IMR-90 (cell line): ENCODE data around the gene THAP10. TPM values are rescaled to one million over a fixed set of nuclear protein-coding genes. Genes with fewer than 3 reads are reported as not detected.

Experiments used
- ATAC-seq: fragments of 200-7000 bp; cut with Tn5 transposase; 2 replicates; pipeline ENCODE4 v1.9.1; 2020; ENCODE audit warnings: low read depth, mild to moderate bottlenecking, moderate library complexity
- BruUV-seq: library from RNA; stranded (reverse); fragments of 400-500 nt; replicated peaks from 2 replicates; lab custom pipeline; 2021; lab: Mats Ljungman, UMichigan
- CTCF ChIA-PET: fragments of 300-600 bp; formaldehyde crosslinking; extraction: SDS; loops from one replicate; lab custom pipeline; 2021; ENCODE audit warnings: antibody characterized with exemption; lab: Yijun Ruan, JAX
- POLR2A ChIA-PET: fragments of 300-600 bp; sonication (Branson Sonifier 250); formaldehyde crosslinking; loops from one replicate; lab custom pipeline; 2022; ENCODE audit warnings: antibody characterized with exemption; ENCODE audit not compliant: unreplicated experiment; lab: Charles Lee
- DNase-seq: peaks from one replicate; pipeline ENCODE4 v3.0.0; 2013
- H2AFZ ChIP-seq: replicated peaks from 2 replicates; pipeline ENCODE3; 2013; ENCODE audit warnings: low read length, mild to moderate bottlenecking; ENCODE audit not compliant: poor library complexity
- H2AK5ac ChIP-seq: 2 replicates; pipeline ENCODE4 v1.6.1; 2013; ENCODE audit warnings: low read depth, low read length, inconsistent platforms
- H2AK9ac ChIP-seq: replicated peaks from 2 replicates; pipeline ENCODE3; 2013; ENCODE audit warnings: mild to moderate bottlenecking, low read depth, low read length, moderate library complexity; ENCODE audit not compliant: poor library complexity
- H2BK120ac ChIP-seq: 2 replicates; pipeline ENCODE4 v1.6.1; 2013; ENCODE audit warnings: low read depth, low read length, inconsistent platforms
- H2BK15ac ChIP-seq: 3 replicates; pipeline ENCODE4 v1.6.1; 2013; ENCODE audit warnings: low read depth, low read length, inconsistent platforms
- H2BK20ac ChIP-seq: 2 replicates; pipeline ENCODE4 v1.6.1; 2013; ENCODE audit warnings: low read depth, mild to moderate bottlenecking, inconsistent platforms, low read length, moderate library complexity
- H2BK5ac ChIP-seq: 2 replicates; pipeline ENCODE4 v1.6.1; 2013; ENCODE audit warnings: mild to moderate bottlenecking, low read depth, low read length, inconsistent platforms; ENCODE audit not compliant: poor library complexity, severe bottlenecking
- H3K14ac ChIP-seq: replicated peaks from 2 replicates; pipeline ENCODE4 v1.6.1; 2013; ENCODE audit warnings: low read depth, low read length, inconsistent platforms
- H3K18ac ChIP-seq: 2 replicates; pipeline ENCODE4 v1.6.1; 2013; ENCODE audit warnings: low read depth, low read length, control low read depth
- H3K23ac ChIP-seq: 2 replicates; pipeline ENCODE4 v1.6.1; 2013; ENCODE audit warnings: low read depth, low read length, inconsistent platforms
- H3K27ac ChIP-seq: 2 replicates; pipeline ENCODE4 v1.5.1; 2013; ENCODE audit warnings: mild to moderate bottlenecking, control low read depth, low read length; ENCODE audit not compliant: insufficient read depth
- H3K27me3 ChIP-seq: 2 replicates; pipeline ENCODE4 v1.6.1; 2013; ENCODE audit warnings: low read length; ENCODE audit not compliant: control insufficient read depth, insufficient read depth
- H3K36me3 ChIP-seq: 2 replicates; pipeline ENCODE4 v1.6.1; 2013; ENCODE audit warnings: low read length, mixed read lengths; ENCODE audit not compliant: control insufficient read depth, insufficient read depth
- H3K4ac ChIP-seq: 2 replicates; pipeline ENCODE4 v1.6.1; 2013; ENCODE audit warnings: low read depth, low read length, inconsistent platforms
- H3K4me1 ChIP-seq: 2 replicates; pipeline ENCODE4 v1.6.1; 2013; ENCODE audit warnings: low read length, mixed read lengths; ENCODE audit not compliant: control insufficient read depth, insufficient read depth
- H3K4me2 ChIP-seq: 2 replicates; pipeline ENCODE4 v1.6.1; 2013; ENCODE audit warnings: low read depth, mild to moderate bottlenecking, control low read depth, low read length, moderate library complexity
- H3K4me3 ChIP-seq: 2 replicates; pipeline ENCODE4 v1.5.1; 2013; ENCODE audit warnings: low read depth, mild to moderate bottlenecking, control low read depth, low read length, moderate library complexity; ENCODE audit not compliant: insufficient read depth
- H3K56ac ChIP-seq: 2 replicates; pipeline ENCODE4 v1.6.1; 2013; ENCODE audit warnings: low read length, inconsistent platforms; ENCODE audit not compliant: insufficient read depth; ENCODE audit errors: extremely low read depth
- H3K79me1 ChIP-seq, 2 experiments: 2 replicates each; pipeline ENCODE4 v1.6.1; 2013; ENCODE audit warnings: low read length in 2 of 2, inconsistent platforms in 1 of 2, low read depth in 1 of 2
- H3K9ac ChIP-seq: 2 replicates; pipeline ENCODE4 v1.6.1; 2013; ENCODE audit warnings: low read depth, low read length, control low read depth
- H3K9me1 ChIP-seq: 2 replicates; pipeline ENCODE4 v1.6.1; 2013; ENCODE audit warnings: low read length, inconsistent platforms; ENCODE audit not compliant: insufficient read depth
- H3K9me3 ChIP-seq: 2 replicates; pipeline ENCODE4 v1.6.1; 2013; ENCODE audit warnings: low read length; ENCODE audit not compliant: control insufficient read depth, insufficient read depth
- H4K20me1 ChIP-seq: 2 replicates; pipeline ENCODE4 v1.6.1; 2013; ENCODE audit warnings: low read length, inconsistent platforms; ENCODE audit not compliant: insufficient read depth
- H4K5ac ChIP-seq: 2 replicates; pipeline ENCODE4 v1.6.1; 2013; ENCODE audit warnings: mild to moderate bottlenecking, low read depth, low read length, control low read depth
- H4K8ac ChIP-seq, 2 experiments: 2 replicates each; pipeline ENCODE4 v1.6.1; 2013; ENCODE audit warnings: low read depth in 2 of 2, low read length in 2 of 2, control low read depth in 1 of 2, inconsistent platforms in 1 of 2
- H4K91ac ChIP-seq: 2 replicates; pipeline ENCODE4 v1.6.1; 2013; ENCODE audit warnings: low read depth, low read length, inconsistent platforms; ENCODE audit not compliant: insufficient read depth
- BHLHE40 ChIP-seq: fragments of 150-350 bp; IDR thresholded peaks from 2 replicates; pipeline ENCODE4 v1.6.1; 2016; ENCODE audit warnings: mild to moderate bottlenecking, low read depth, low read length
- FOS ChIP-seq: fragments of 150-350 bp; IDR thresholded peaks from 2 replicates; pipeline ENCODE4 v1.6.1; 2016; ENCODE audit warnings: low read depth, low read length
- POLR2A ChIP-seq: IDR thresholded peaks from 2 replicates; pipeline ENCODE4 v1.6.1; 2012; ENCODE audit warnings: mild to moderate bottlenecking, low read depth, low read length
- RAD21 ChIP-seq: IDR thresholded peaks from 2 replicates; pipeline ENCODE4 v1.6.1; 2012; ENCODE audit warnings: low read length, improper control_type of control experiment
- RFX5 ChIP-seq: IDR thresholded peaks from 2 replicates; pipeline ENCODE4 v1.8.0; 2012; ENCODE audit warnings: low read depth, mild to moderate bottlenecking, low read length, moderate library complexity
- WGBS, 2 experiments: methylation state at CpG; one replicate each; pipeline versions ENCODE4 v1.1.5 to v1.1.7; 2013; ENCODE audit warnings: missing lambda C conversion rate in 2 of 2; ENCODE audit not compliant: insufficient read length in 1 of 2; ENCODE audit errors: extremely low coverage in 2 of 2; 5-methylcytosine and 5-hydroxymethylcytosine counted together
- dilution Hi-C: fragments of 300-500 bp; cut with HindIII; formaldehyde crosslinking; loops from one replicate; pipeline ENCODE4 v1.14.3; 2018; ENCODE audit warnings: low sequenced_read_pairs; ENCODE audit not compliant: unreplicated experiment
- in situ Hi-C: fragments of 300-500 bp; cut with MboI; formaldehyde crosslinking; loops from 3 replicates; pipeline ENCODE4 v1.14.3; 2019; ENCODE audit warnings: low sequenced_read_pairs, inconsistent platforms, mixed read lengths
- intact Hi-C: fragments of 100-400 bp; cut with micrococcal nuclease; formaldehyde crosslinking; loops from 2 replicates; pipeline ENCODE4 v1.10.0; 2022
- polyA plus RNA-seq, 3 experiments: library from polyadenylated mRNA; depleted of rRNA; stranded (reverse); fragments of >200 nt; gene quantifications; 2 replicates each; pipeline ENCODE4 v1.2.3, GENCODE V29; 2012; ENCODE audit warnings: low replicate concordance in 1 of 3
- total RNA-seq: library from RNA; depleted of rRNA; stranded (reverse); fragments of >200 nt; gene quantifications from 2 replicates; pipeline ENCODE4 v1.2.3, GENCODE V29; 2012
- TF ChIP-seq, protein P1 (sequence below): fragments of 150-350 bp; IDR thresholded peaks from 2 replicates; pipeline ENCODE4 v1.6.1; 2016; ENCODE audit warnings: low read depth, mild to moderate bottlenecking, low read length, moderate library complexity, borderline replicate concordance
- TF ChIP-seq, protein P2 (sequence below): fragments of 150-350 bp; IDR thresholded peaks from 2 replicates; pipeline ENCODE4 v1.6.1; 2017; ENCODE audit warnings: mild to moderate bottlenecking, antibody characterized with exemption, low read length, low read depth

THAP10 gene
- total and polyA plus RNA-seq, 2 of the 4 experiments (the other 2 are of a cell fraction), result 2.3 to 2.8 TPM

DNA sequence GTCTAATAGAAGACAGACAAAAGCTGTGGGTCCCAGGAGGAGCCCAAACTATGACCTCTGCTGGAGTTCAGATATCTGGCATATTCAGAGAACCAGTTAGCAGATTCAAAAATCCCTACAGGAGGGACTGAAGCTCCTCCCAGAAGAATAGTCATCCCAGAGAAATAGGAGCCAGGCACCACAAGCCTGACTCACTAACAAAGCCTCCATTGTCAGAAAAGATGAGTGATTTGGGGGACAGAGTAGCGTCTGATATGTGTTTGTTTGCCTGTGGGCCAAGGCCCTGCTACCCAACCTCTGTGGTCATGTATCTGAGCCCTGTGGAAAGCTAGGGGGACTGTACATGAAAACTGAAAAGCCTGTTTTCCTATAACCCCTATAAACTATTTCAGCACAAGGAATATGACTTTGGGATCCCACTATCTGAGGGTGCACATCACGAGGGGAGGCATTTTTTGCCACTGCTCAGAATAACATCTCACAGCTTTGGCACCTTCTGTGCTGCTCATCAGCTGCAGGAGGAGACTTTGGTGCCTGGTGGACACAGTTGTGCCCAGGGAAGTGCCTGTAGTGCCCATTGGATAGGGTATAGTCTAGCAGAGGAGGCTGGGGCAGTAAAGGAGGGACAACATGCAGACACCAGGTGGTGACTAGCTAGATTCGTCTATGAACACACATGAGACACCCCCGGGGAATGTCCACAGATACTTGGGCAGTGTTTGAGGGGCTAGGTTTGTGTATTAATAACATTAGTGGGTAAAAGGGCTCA lies 28.6 kb downstream of the THAP10 start:
- H3K9me3 ChIP-seq, result no peaks in the 10 kb centered on the region
- H3K9ac ChIP-seq, result no peak overlapping the region
- H3K18ac ChIP-seq, result peak overlapping the region; percentile 87
- intact Hi-C loops, result no loop called here
- peak overlapping the region; percentile 96 for H2BK15ac ChIP-seq
- H4K91ac ChIP-seq, result peak overlapping the region; percentile 94
- H3K4me3 ChIP-seq, result no peak overlapping the region
- H4K8ac ChIP-seq, result peak overlapping the region; percentile 54 to 71; a peak in 3 of 4 replicates
- H3K4me2 ChIP-seq, result peak overlapping the region; percentile 20
- H4K20me1 ChIP-seq, result no peaks in the 10 kb centered on the region
- peak overlapping the region; percentile 90 for H3K4ac ChIP-seq
- peak overlapping the region; percentile 76 for H3K14ac ChIP-seq
- no peak for TF ChIP-seq RFX5
- TF ChIP-seq, protein P1, sequence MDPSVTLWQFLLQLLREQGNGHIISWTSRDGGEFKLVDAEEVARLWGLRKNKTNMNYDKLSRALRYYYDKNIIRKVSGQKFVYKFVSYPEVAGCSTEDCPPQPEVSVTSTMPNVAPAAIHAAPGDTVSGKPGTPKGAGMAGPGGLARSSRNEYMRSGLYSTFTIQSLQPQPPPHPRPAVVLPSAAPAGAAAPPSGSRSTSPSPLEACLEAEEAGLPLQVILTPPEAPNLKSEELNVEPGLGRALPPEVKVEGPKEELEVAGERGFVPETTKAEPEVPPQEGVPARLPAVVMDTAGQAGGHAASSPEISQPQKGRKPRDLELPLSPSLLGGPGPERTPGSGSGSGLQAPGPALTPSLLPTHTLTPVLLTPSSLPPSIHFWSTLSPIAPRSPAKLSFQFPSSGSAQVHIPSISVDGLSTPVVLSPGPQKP, result no peak
- TF ChIP-seq RAD21, result no peak
- 0 out of 2 replicates have a peak, but pooled peaks have one; percentile 15 for TF ChIP-seq BHLHE40
- TF ChIP-seq POLR2A, result 0 out of 2 replicates have a peak, but pooled peaks have one; percentile 19
- TF ChIP-seq FOS, result peak; percentile 77
- TF ChIP-seq, protein P2, sequence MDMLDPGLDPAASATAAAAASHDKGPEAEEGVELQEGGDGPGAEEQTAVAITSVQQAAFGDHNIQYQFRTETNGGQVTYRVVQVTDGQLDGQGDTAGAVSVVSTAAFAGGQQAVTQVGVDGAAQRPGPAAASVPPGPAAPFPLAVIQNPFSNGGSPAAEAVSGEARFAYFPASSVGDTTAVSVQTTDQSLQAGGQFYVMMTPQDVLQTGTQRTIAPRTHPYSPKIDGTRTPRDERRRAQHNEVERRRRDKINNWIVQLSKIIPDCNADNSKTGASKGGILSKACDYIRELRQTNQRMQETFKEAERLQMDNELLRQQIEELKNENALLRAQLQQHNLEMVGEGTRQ, result no peak
- no CpG with 5 or more reads among the region's 4 CpGs for WGBS, 2 experiments
- H2BK20ac ChIP-seq, result peak overlapping the region; percentile 91
- peak overlapping the region; percentile 82 for H3K27ac ChIP-seq
- peak overlapping the region; percentile 77 for H2AK9ac ChIP-seq
- peak; percentile 92 for ATAC-seq
- H3K27me3 ChIP-seq, result no peaks in the 10 kb centered on the region
- H4K5ac ChIP-seq, result peak overlapping the region; percentile 82
- H2BK5ac ChIP-seq, result peak overlapping the region; percentile 89
- H2AFZ ChIP-seq, result peak overlapping the region; percentile 77
- H3K23ac ChIP-seq, result peak overlapping the region; percentile 75
- H3K4me1 ChIP-seq, result peaks cover 20% of the 10 kb centered on the region
- H2AK5ac ChIP-seq, result peak overlapping the region; percentile 94
- no peaks in the 10 kb centered on the region for H3K36me3 ChIP-seq
- dilution Hi-C loops, result no loop called here
- ChIA-PET POLR2A (no interaction called here), CTCF (interaction anchor here (1.7 kb wide), 1 partner anchor 11 kb away, joined by 12 read pairs; no protein-coding TSS in a partner anchor)
- H3K9me1 ChIP-seq, result peaks cover 23% of the 10 kb centered on the region
- BruUV-seq, result no TSS peak
- H2BK120ac ChIP-seq, result peak overlapping the region; percentile 92
- DNase-seq, result peak; percentile 92
- H3K56ac ChIP-seq, result peak overlapping the region; percentile 36
- H3K79me1 ChIP-seq, result peaks cover 0 to 20% of the 10 kb centered on the region in 2 experiments; a peak in 1 of 4 replicates
- in situ Hi-C loops, result no loop called here
